Ectodermal cell (in vitro differentiated cells): ENCODE measurements around the gene MYH14.

Experiments used
- H3K27ac ChIP-seq: 2 replicates; pipeline ENCODE4 v1.7.0; 2013; ENCODE audit warnings: mild to moderate bottlenecking, low read depth, low read length; ENCODE audit not compliant: insufficient read depth, poor library complexity, severe bottlenecking
- H3K27me3 ChIP-seq: 2 replicates; pipeline ENCODE4 v1.7.0; 2013; ENCODE audit warnings: mild to moderate bottlenecking, low read length; ENCODE audit not compliant: insufficient read depth, control insufficient read depth, poor library complexity, severe bottlenecking
- H3K36me3 ChIP-seq: one replicate; pipeline ENCODE4 v1.7.0; 2013; ENCODE audit warnings: low read length; ENCODE audit not compliant: control insufficient read depth, insufficient read depth
- H3K4me1 ChIP-seq: one replicate; pipeline ENCODE4 v1.7.0; 2013; ENCODE audit warnings: low read length; ENCODE audit not compliant: control insufficient read depth, insufficient read depth
- H3K4me3 ChIP-seq: 2 replicates; pipeline ENCODE4 v1.7.0; 2013; ENCODE audit warnings: low read depth, low read length, control low read depth; ENCODE audit not compliant: insufficient read depth
- H3K9me3 ChIP-seq: 2 replicates; pipeline ENCODE4 v1.7.0; 2013; ENCODE audit warnings: mild to moderate bottlenecking, low read length, moderate library complexity; ENCODE audit not compliant: control insufficient read depth
- WGBS, 2 experiments: methylation state at CpG; one replicate each; pipeline ENCODE4 v1.1.7; 2013; ENCODE audit warnings: missing lambda C conversion rate in 2 of 2; 5-methylcytosine and 5-hydroxymethylcytosine counted together

Gene MYH14

GRCh38 chr19:50322931-50323781, 119.7 kb downstream of the MYH14 start:
- Histone ChIP-seq H3K27ac (no peak overlapping the region), H3K4me3 (no peak overlapping the region)
- WGBS, 2 experiments = 93 to 94% methylated on average over 55 of the region's 55 CpGs

GRCh38 chr19:50323782-50324133, 120.3 kb downstream of the MYH14 start:
- Histone ChIP-seq H3K27me3 (peaks cover 28% of the 10 kb centered on the region), H3K9me3 (no peaks in the 10 kb centered on the region), H3K36me3 (no peaks in the 10 kb centered on the region), H3K4me3 (no peak overlapping the region), H3K4me1 (peaks cover 4% of the 10 kb centered on the region), H3K27ac (no peak overlapping the region)
- WGBS, 2 experiments = 89 to 91% methylated on average over 12 of the region's 12 CpGs

More at GRCh38 chr19:50322931-50323781, 119.7 kb downstream of the MYH14 start:
- H3K4me1 ChIP-seq = peaks cover 4% of the 10 kb centered on the region
- no peaks in the 10 kb centered on the region for H3K36me3 ChIP-seq
- peaks cover 23% of the 10 kb centered on the region for H3K27me3 ChIP-seq
- H3K9me3 ChIP-seq = no peaks in the 10 kb centered on the region

GRCh38 chr19:50324331-50324730, 120.9 kb downstream of the MYH14 start:
- 83 to 84% methylated on average over 11 of the region's 11 CpGs for WGBS, 2 experiments
- H3K27me3 ChIP-seq = peaks cover 28% of the 10 kb centered on the region

GRCh38 chr19:50325310-50326100, 122.1 kb downstream of the MYH14 start:
- Histone ChIP-seq H3K4me3 (peak overlapping the region; percentile 25), H3K27ac (no peak overlapping the region)
- WGBS, 2 experiments = 16 to 17% methylated on average over 48 of the region's 48 CpGs

More at GRCh38 chr19:50324331-50324730, 120.9 kb downstream of the MYH14 start:
- H3K4me1 ChIP-seq = peaks cover 4% of the 10 kb centered on the region
- H3K9me3 ChIP-seq = no peaks in the 10 kb centered on the region
- no peaks in the 10 kb centered on the region for H3K36me3 ChIP-seq
- no peak overlapping the region for H3K4me3 ChIP-seq
- no peak overlapping the region for H3K27ac ChIP-seq

GRCh38 chr19:50326101-50326664, 122.8 kb downstream of the MYH14 start:
- 28 to 41% methylated on average over 25 to 26 of the region's 26 CpGs for WGBS, 2 experiments
- Histone ChIP-seq H3K4me3 (peak overlapping the region; percentile 25), H3K36me3 (no peaks in the 10 kb centered on the region), H3K4me1 (peaks cover 4% of the 10 kb centered on the region), H3K9me3 (no peaks in the 10 kb centered on the region), H3K27me3 (peaks cover 31% of the 10 kb centered on the region), H3K27ac (no peak overlapping the region)

More at GRCh38 chr19:50325310-50326100, 122.1 kb downstream of the MYH14 start:
- no peaks in the 10 kb centered on the region for H3K36me3 ChIP-seq
- no peaks in the 10 kb centered on the region for H3K9me3 ChIP-seq
- peaks cover 31% of the 10 kb centered on the region for H3K27me3 ChIP-seq
- H3K4me1 ChIP-seq = peaks cover 4% of the 10 kb centered on the region

- Histone ChIP-seq H3K4me1 (peaks cover 4% of the 10 kb centered on the region), H3K9me3 (no peaks in the 10 kb centered on the region), H3K36me3 (no peaks in the 10 kb centered on the region), H3K27me3 (peaks cover 38% of the 10 kb centered on the region), H3K4me3 (no peak overlapping the region), H3K27ac (no peak overlapping the region)
- WGBS, 2 experiments = 60 to 62% methylated on average over 3 of the region's 4 CpGs
Observed at GRCh38 chr19:50327013-50327412, 123.6 kb downstream of the MYH14 start.

- H3K4me1 ChIP-seq = peaks cover 4% of the 10 kb centered on the region
- 54 to 57% methylated on average over 20 of the region's 20 CpGs for WGBS, 2 experiments
- no peaks in the 10 kb centered on the region for H3K9me3 ChIP-seq
- peaks cover 39% of the 10 kb centered on the region for H3K27me3 ChIP-seq
- H3K4me3 ChIP-seq = no peak overlapping the region
- no peaks in the 10 kb centered on the region for H3K36me3 ChIP-seq
- H3K27ac ChIP-seq = no peak overlapping the region
Observed at GRCh38 chr19:50327461-50328223, 124.2 kb downstream of the MYH14 start.

- WGBS, 2 experiments = 32 to 40% methylated on average over 104 of the region's 104 CpGs
- Histone ChIP-seq H3K36me3 (no peaks in the 10 kb centered on the region), H3K27me3 (peaks cover 39% of the 10 kb centered on the region), H3K9me3 (no peaks in the 10 kb centered on the region), H3K4me3 (peak overlapping the region; percentile 29), H3K27ac (no peak overlapping the region), H3K4me1 (peaks cover 4% of the 10 kb centered on the region)
Observed at GRCh38 chr19:50328224-50328872, 124.9 kb downstream of the MYH14 start.

GRCh38 chr19:50328873-50329145, 125.4 kb downstream of the MYH14 start:
- H3K9me3 ChIP-seq = no peaks in the 10 kb centered on the region

More at GRCh38 chr19:50328873-50329145, 125.4 kb downstream of the MYH14 start:
- WGBS, 2 experiments = 28 to 29% methylated on average over 39 to 40 of the region's 40 CpGs
- Histone ChIP-seq H3K4me3 (no peak overlapping the region), H3K27ac (no peak overlapping the region), H3K27me3 (peaks cover 39% of the 10 kb centered on the region), H3K36me3 (no peaks in the 10 kb centered on the region), H3K4me1 (peaks cover 4% of the 10 kb centered on the region)
